T-cell (primary cell): ENCODE results near the gene AMFR. TPM values are rescaled to one million over a fixed set of nuclear protein-coding genes. Genes with fewer than 3 reads are reported as not detected.

Experiments used
- ATAC-seq, 4 experiments: fragments of 200-7000 bp in 3 of 4; fragments of 150-1000 bp in 1 of 4; cut with Tn5 transposase; replicated peaks in 1 of 4; 1 replicate in 3 of 4; 2 replicates in 1 of 4; pipeline ENCODE4 v1.10.0; 2021; ENCODE audit warnings: moderate library complexity in 3 of 4, mild to moderate bottlenecking in 2 of 4, moderate number of reproducible peaks in 1 of 4
- CTCF ChIA-PET, 2 donors: fragments of 300-600 bp; sonication (Branson Sonifier 250); formaldehyde crosslinking; loops; one replicate each; lab custom pipeline; 2022; ENCODE audit warnings: antibody characterized with exemption in 2 of 2; lab: Charles Lee
- POLR2A ChIA-PET, 2 donors: fragments of 300-600 bp; sonication (Branson Sonifier 250); formaldehyde crosslinking; loops; one replicate each; lab custom pipeline; 2022; ENCODE audit warnings: antibody characterized with exemption in 2 of 2; lab: Charles Lee
- DNase-seq, 35 experiments: peaks; one replicate each; pipeline versions ENCODE4 v3.0.0 to v3.0.0-alpha.2; 2013 to 2023
- H3K27ac ChIP-seq: one replicate; pipeline ENCODE4 v1.5.1; 2013; ENCODE audit warnings: low read length
- H3K27me3 ChIP-seq, 2 experiments: replicated peaks in 1 of 2; 1 replicate in 1 of 2; 2 replicates in 1 of 2; pipeline versions ENCODE4 v1.6.1 to v1.7.0; 2013; ENCODE audit warnings: low read length in 1 of 2, mixed read lengths in 1 of 2; ENCODE audit not compliant: control insufficient read depth in 2 of 2, insufficient read depth in 2 of 2; ENCODE audit errors: extremely low read depth in 1 of 2
- H3K36me3 ChIP-seq, 2 donors: 1 replicate in 1 of 2; 2 replicates in 1 of 2; pipeline versions ENCODE4 v1.6.1 to v1.7.0; 2013; ENCODE audit warnings: low read length in 1 of 2; ENCODE audit not compliant: control insufficient read depth in 2 of 2, insufficient read depth in 1 of 2; ENCODE audit errors: extremely low read depth in 1 of 2
- H3K4me1 ChIP-seq, 2 experiments: 1 replicate in 1 of 2; 2 replicates in 1 of 2; pipeline versions ENCODE4 v1.6.1 to v1.7.0; 2013; ENCODE audit warnings: low read length in 2 of 2, mixed read lengths in 1 of 2; ENCODE audit not compliant: insufficient read depth in 2 of 2, control insufficient read depth in 1 of 2; ENCODE audit errors: extremely low read depth in 1 of 2
- H3K4me3 ChIP-seq, 2 donors: 1 replicate in 1 of 2; 2 replicates in 1 of 2; pipeline versions ENCODE4 v1.5.1 to v1.7.0; 2013; ENCODE audit warnings: mild to moderate bottlenecking in 2 of 2, low read length in 1 of 2, moderate library complexity in 1 of 2; ENCODE audit not compliant: control insufficient read depth in 1 of 2; ENCODE audit errors: extremely low read depth in 1 of 2
- H3K9me3 ChIP-seq: 2 replicates; pipeline ENCODE4 v1.7.0; 2013
- H3K27ac Mint-ChIP-seq, 2 donors: one replicate each; pipeline ENCODE4 v1.8.0; 2020 to 2021; ENCODE audit warnings: mild to moderate bottlenecking in 2 of 2, mixed read lengths in 2 of 2
- H3K27me3 Mint-ChIP-seq, 2 donors: one replicate each; pipeline ENCODE4 v1.8.0; 2021 to 2022; ENCODE audit warnings: mixed read lengths in 2 of 2
- H3K36me3 Mint-ChIP-seq: one replicate; pipeline ENCODE4 v1.8.0; 2021; ENCODE audit warnings: mixed read lengths
- H3K4me1 Mint-ChIP-seq, 3 donors: one replicate each; pipeline ENCODE4 v1.8.0; 2020 to 2022; ENCODE audit warnings: mixed read lengths in 3 of 3, mild to moderate bottlenecking in 1 of 3
- H3K4me3 Mint-ChIP-seq, 3 donors: one replicate each; pipeline ENCODE4 v1.8.0; 2020 to 2022; ENCODE audit warnings: mild to moderate bottlenecking in 3 of 3, mixed read lengths in 3 of 3, moderate library complexity in 3 of 3
- H3K9me3 Mint-ChIP-seq, 3 donors: one replicate each; pipeline ENCODE4 v1.8.0; 2020 to 2022; ENCODE audit warnings: mixed read lengths in 3 of 3
- WGBS: methylation state at CpG from one replicate; pipeline ENCODE4 v1.1.5; 2013; ENCODE audit warnings: missing lambda C conversion rate; ENCODE audit not compliant: insufficient coverage; 5-methylcytosine and 5-hydroxymethylcytosine counted together
- total RNA-seq, 35 experiments: library from RNA in 6 of 35; stranded (reverse) in 6 of 35; fragments of 120-200 nt in 1 of 35; gene quantifications; one replicate each; pipeline versions ENCODE4 v1.2.1 to v1.2.4 and lab custom pipeline; 2013 to 2026

Gene AMFR
- total RNA-seq, 5 donors from 2014 or later (not counting 1 experiment from before 2014, with no cell fraction given), result 60.4 to 71.9 (median 68.4) TPM

GRCh38 chr16:56331399-56331798 lies 93.9 kb downstream of the AMFR start:
- no peak overlapping the region for H3K4me3 ChIP-seq
- no peaks in the 10 kb centered on the region for H3K27me3 ChIP-seq
- DNase-seq (no peak), ATAC-seq (no peak)
- no peaks in the 10 kb centered on the region for H3K9me3 ChIP-seq
- Mint-ChIP-seq H3K27me3 (no peaks in the 10 kb centered on the region), H3K4me1 (no peaks in the 10 kb centered on the region), H3K27ac (no peak overlapping the region), H3K36me3 (no peaks in the 10 kb centered on the region), H3K9me3 (no peaks in the 10 kb centered on the region), H3K4me3 (no peak overlapping the region)
- no peaks in the 10 kb centered on the region for H3K36me3 ChIP-seq
- POLR2A ChIA-PET, result interaction anchor here in 1 of 2 donors (0.6 kb wide), 1 partner anchor 250 kb away, joined by 3 read pairs; no protein-coding TSS in a partner anchor
- no peaks in the 10 kb centered on the region for H3K4me1 ChIP-seq
- no peak overlapping the region for H3K27ac ChIP-seq
- CTCF ChIA-PET, result no interaction called here
- WGBS, result 96% methylated on average over 5 of the region's 11 CpGs

- no peak overlapping the region for H3K4me3 ChIP-seq
- no peaks in the 10 kb centered on the region for H3K27me3 ChIP-seq
- H3K9me3 ChIP-seq, result no peaks in the 10 kb centered on the region
- ATAC-seq, result no peak
- Mint-ChIP-seq H3K27me3 (no peaks in the 10 kb centered on the region), H3K4me1 (no peaks in the 10 kb centered on the region), H3K9me3 (no peaks in the 10 kb centered on the region), H3K4me3 (no peak overlapping the region), H3K36me3 (no peaks in the 10 kb centered on the region), H3K27ac (no peak overlapping the region)
- WGBS, result 80% methylated on average over 2 of the region's 4 CpGs
- POLR2A ChIA-PET, result no interaction called here
- no peaks in the 10 kb centered on the region for H3K36me3 ChIP-seq
- no peak for DNase-seq
- no peaks in the 10 kb centered on the region for H3K4me1 ChIP-seq
- CTCF ChIA-PET, result interaction anchor here in 1 of 2 donors (0.6 kb wide), 1 partner anchor 252 kb away, joined by 5 read pairs; no protein-coding TSS in a partner anchor
- H3K27ac ChIP-seq, result no peak overlapping the region
Measured at GRCh38 chr16:56330476-56330875, 94.9 kb downstream of the AMFR start.

- no peaks in the 10 kb centered on the region for H3K27me3 Mint-ChIP-seq
- ATAC-seq (no peak), DNase-seq (no peak)
- Histone ChIP-seq H3K9me3 (no peaks in the 10 kb centered on the region), H3K27ac (no peak overlapping the region), H3K4me3 (no peak overlapping the region), H3K27me3 (no peaks in the 10 kb centered on the region), H3K4me1 (no peaks in the 10 kb centered on the region), H3K36me3 (no peaks in the 10 kb centered on the region)
- CTCF ChIA-PET, result no interaction called here
- POLR2A ChIA-PET, result no interaction called here
- WGBS, result 88% methylated on average over 9 of the region's 9 CpGs
- H3K9me3 Mint-ChIP-seq, result no peaks in the 10 kb centered on the region
- H3K27ac Mint-ChIP-seq, result no peak overlapping the region
- H3K4me3 Mint-ChIP-seq, result no peak overlapping the region
- no peaks in the 10 kb centered on the region for H3K36me3 Mint-ChIP-seq
- H3K4me1 Mint-ChIP-seq, result no peaks in the 10 kb centered on the region
Measured at GRCh38 chr16:56329887-56330286, 95.5 kb downstream of the AMFR start.

- Histone ChIP-seq H3K27me3 (no peaks in the 10 kb centered on the region), H3K4me3 (no peak overlapping the region), H3K27ac (no peak overlapping the region), H3K36me3 (no peaks in the 10 kb centered on the region), H3K9me3 (no peaks in the 10 kb centered on the region), H3K4me1 (no peaks in the 10 kb centered on the region)
- POLR2A ChIA-PET, result interaction anchor here in 1 of 2 donors (0.7 kb wide), 1 partner anchor 9 kb away, joined by 3 read pairs; no protein-coding TSS in a partner anchor
- no peaks in the 10 kb centered on the region for H3K9me3 Mint-ChIP-seq
- DNase-seq (no peak), ATAC-seq (no peak)
- no peaks in the 10 kb centered on the region for H3K36me3 Mint-ChIP-seq
- 95% methylated on average over 18 of the region's 22 CpGs for WGBS
- no peaks in the 10 kb centered on the region for H3K27me3 Mint-ChIP-seq
- H3K4me1 Mint-ChIP-seq, result no peaks in the 10 kb centered on the region
- no peak overlapping the region for H3K4me3 Mint-ChIP-seq
- H3K27ac Mint-ChIP-seq, result no peak overlapping the region
- CTCF ChIA-PET, result interaction anchor here in 1 of 2 donors (1.0 kb wide), 1 partner anchor 382 kb away, joined by 3 read pairs; no protein-coding TSS in a partner anchor
Measured at GRCh38 chr16:56328276-56329022, 96.9 kb downstream of the AMFR start.

DNA sequence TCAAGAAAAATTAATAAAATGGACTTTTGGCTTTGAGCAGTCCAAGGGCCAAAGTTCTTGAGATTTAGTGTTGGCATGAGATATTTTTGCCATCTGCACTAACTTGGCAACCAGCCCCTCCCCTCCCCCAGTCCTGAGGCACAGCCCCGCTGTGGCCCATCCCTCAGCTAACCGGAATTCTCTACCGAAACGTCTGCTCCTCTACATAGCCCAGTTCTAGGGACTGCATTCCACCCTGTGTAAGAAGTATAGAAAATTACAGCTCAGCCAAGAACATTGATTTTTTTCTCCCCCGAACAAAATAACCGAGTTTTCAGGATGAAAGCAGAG lies 97.5 kb downstream of the AMFR start:
- no peak overlapping the region for H3K4me3 Mint-ChIP-seq
- Histone ChIP-seq H3K9me3 (no peaks in the 10 kb centered on the region), H3K36me3 (no peaks in the 10 kb centered on the region), H3K4me3 (no peak overlapping the region), H3K4me1 (no peaks in the 10 kb centered on the region), H3K27ac (no peak overlapping the region), H3K27me3 (no peaks in the 10 kb centered on the region)
- no peak overlapping the region for H3K27ac Mint-ChIP-seq
- no peaks in the 10 kb centered on the region for H3K27me3 Mint-ChIP-seq
- no peaks in the 10 kb centered on the region for H3K9me3 Mint-ChIP-seq
- ATAC-seq (no peak), DNase-seq (no peak)
- H3K36me3 Mint-ChIP-seq, result no peaks in the 10 kb centered on the region
- 100% methylated on average over 2 of the region's 6 CpGs for WGBS
- H3K4me1 Mint-ChIP-seq, result no peaks in the 10 kb centered on the region
- CTCF ChIA-PET, result interaction anchor here in 1 of 2 donors (1.0 kb wide), 1 partner anchor 382 kb away, joined by 3 read pairs; no protein-coding TSS in a partner anchor
- POLR2A ChIA-PET, result no interaction called here

- ChIA-PET CTCF (interaction anchor here in 1 of 2 donors (0.5 kb wide), 1 partner anchor 1484 kb away, joined by 6 read pairs; no protein-coding TSS in a partner anchor), POLR2A (no interaction called here)
- DNase-seq (no peak), ATAC-seq (no peak)
- Histone ChIP-seq H3K36me3 (no peaks in the 10 kb centered on the region), H3K27me3 (no peaks in the 10 kb centered on the region), H3K4me1 (no peaks in the 10 kb centered on the region), H3K9me3 (no peaks in the 10 kb centered on the region), H3K4me3 (no peak overlapping the region), H3K27ac (no peak overlapping the region)
- WGBS, result 91% methylated on average over 9 of the region's 18 CpGs
- H3K27me3 Mint-ChIP-seq, result no peaks in the 10 kb centered on the region
- H3K4me1 Mint-ChIP-seq, result no peaks in the 10 kb centered on the region
- no peak overlapping the region for H3K27ac Mint-ChIP-seq
- no peaks in the 10 kb centered on the region for H3K36me3 Mint-ChIP-seq
- H3K4me3 Mint-ChIP-seq, result no peak overlapping the region
- H3K9me3 Mint-ChIP-seq, result no peaks in the 10 kb centered on the region
Measured at GRCh38 chr16:56327071-56327928, 98.0 kb downstream of the AMFR start.
